K562 (cell line): Measurements from ENCODE around the gene TRIM49B. TPM values are rescaled to one million over a fixed set of nuclear protein-coding genes. Genes with fewer than 3 reads are reported as not detected.
"Not testable (repeated sequence)": the region's sequence is repeated elsewhere in the genome, so short reads cannot be mapped to it uniquely, and the experiment has no call there.

Source experiments
- ATAC-seq: fragments of 200-7000 bp; cut with Tn5 transposase; 3 replicates; pipeline ENCODE4 v1.9.1; 2020; ENCODE audit warnings: moderate library complexity
- BruUV-seq: library from RNA; stranded (reverse); fragments of 400-500 nt; replicated peaks from 2 replicates; lab custom pipeline; 2021; lab: Mats Ljungman, UMichigan
- CTCF ChIA-PET: fragments of 300-600 bp; formaldehyde crosslinking; extraction: SDS; loops from one replicate; lab custom pipeline; 2021; ENCODE audit warnings: low intra/inter-chr PET ratio; lab: Yijun Ruan, JAX
- POLR2A ChIA-PET: fragments of 300-600, 350-650 bp; sonication (Branson Sonifier 250); formaldehyde crosslinking; extraction: SDS; loops from one replicate; lab custom pipeline; 2021; ENCODE audit warnings: antibody characterized with exemption, inconsistent platforms; lab: Yijun Ruan, JAX
- DNase-seq, 4 experiments: peaks; one replicate each; pipeline versions ENCODE4 v3.0.0 to v3.0.0-alpha.2; 2011 to 2018; ENCODE audit warnings: low spot score in 3 of 4, mixed read lengths in 3 of 4; ENCODE audit errors: extremely low read depth in 1 of 4
- FAIRE-seq: peaks from 2 replicates; lab custom pipeline; 2011; peaks lifted over from hg19 to GRCh38; lab: Jason Lieb, UNC
- H2AFZ ChIP-seq: 2 replicates; pipeline ENCODE4 v1.6.0; 2011; ENCODE audit warnings: low read depth, low read length, control low read depth, inconsistent platforms
- H3K27ac ChIP-seq: fragments of 200-600 bp; 3 replicates; pipeline ENCODE4 v1.8.0; 2011; ENCODE audit warnings: low read depth, mild to moderate bottlenecking, control low read depth, inconsistent platforms, low read length, moderate library complexity, mixed read lengths; ENCODE audit errors: extremely low read depth
- H3K27me3 ChIP-seq, 2 experiments: fragments of 300-600 bp in 1 of 2; 2 replicates in 1 of 2; 3 replicates in 1 of 2; pipeline versions ENCODE4 v1.6.0 to v1.8.0; 2011; ENCODE audit warnings: inconsistent platforms in 2 of 2, low read length in 2 of 2, mild to moderate bottlenecking in 1 of 2, mixed read lengths in 1 of 2, moderate library complexity in 1 of 2; ENCODE audit not compliant: control insufficient read depth in 2 of 2, insufficient read depth in 2 of 2
- H3K36me3 ChIP-seq: fragments of 300-600 bp; 3 replicates; pipeline ENCODE4 v1.8.0; 2011; ENCODE audit warnings: mild to moderate bottlenecking, low read length, inconsistent platforms; ENCODE audit not compliant: control insufficient read depth, insufficient read depth
- H3K4me1 ChIP-seq, 2 experiments: fragments of 200-600 bp in 1 of 2; replicated peaks in 1 of 2; 2 replicates in 1 of 2; 3 replicates in 1 of 2; pipeline versions ENCODE4 v1.5.1 to v1.8.0; 2011; ENCODE audit warnings: inconsistent platforms in 2 of 2, low read length in 2 of 2, mild to moderate bottlenecking in 1 of 2, mixed read lengths in 1 of 2, moderate library complexity in 1 of 2; ENCODE audit not compliant: control insufficient read depth in 2 of 2, insufficient read depth in 2 of 2
- H3K4me2 ChIP-seq: 2 replicates; pipeline ENCODE4 v1.6.1; 2011; ENCODE audit warnings: low read length, control low read depth, inconsistent platforms, mixed read lengths; ENCODE audit not compliant: insufficient read depth
- H3K4me3 ChIP-seq: fragments of 200-600 bp; sonication (generic), shearing (Covaris generic); 2 replicates; pipeline ENCODE4 v1.5.1; 2016; ENCODE audit warnings: control low read depth, inconsistent platforms
- H3K79me2 ChIP-seq: fragments of 200-600 bp; 3 replicates; pipeline ENCODE4 v1.8.0; 2011; ENCODE audit warnings: low read length, inconsistent platforms; ENCODE audit not compliant: control insufficient read depth, insufficient read depth
- H3K9ac ChIP-seq, 2 experiments: 2 replicates each; pipeline versions ENCODE4 v1.6.0 to v1.6.1; 2011; ENCODE audit warnings: low read depth in 2 of 2, low read length in 2 of 2, control low read depth in 1 of 2, inconsistent platforms in 1 of 2, mild to moderate bottlenecking in 1 of 2, mixed read lengths in 1 of 2; ENCODE audit not compliant: insufficient read depth in 1 of 2
- H3K9me1 ChIP-seq: one replicate; pipeline ENCODE4 v1.6.0; 2011; ENCODE audit warnings: inconsistent platforms, mild to moderate bottlenecking, low read length, moderate library complexity; ENCODE audit not compliant: control insufficient read depth, insufficient read depth
- H3K9me3 ChIP-seq: replicated peaks from 2 replicates; pipeline ENCODE4 v1.5.1; 2011; ENCODE audit warnings: low read depth, low read length, inconsistent platforms; ENCODE audit not compliant: control insufficient read depth, insufficient read depth
- H4K20me1 ChIP-seq: replicated peaks from 2 replicates; pipeline ENCODE4 v1.6.1; 2011; ENCODE audit warnings: low read length, inconsistent platforms, mixed read lengths; ENCODE audit not compliant: control insufficient read depth, insufficient read depth
- REST ChIP-seq, 2 experiments: fragments of 450-650 bp; formaldehyde crosslinking in 1 of 2; IDR thresholded peaks; 2 replicates each; pipeline versions ENCODE4 v1.4.0 to v1.6.1; 2014 to 2020; ENCODE audit warnings: mild to moderate bottlenecking in 2 of 2, borderline replicate concordance in 1 of 2, low read depth in 1 of 2
- WGBS: fragments of 100-300 bp; shearing (Covaris generic); methylation state at CpG from one replicate; pipeline ENCODE4 v1.1.6; 2016; ENCODE audit warnings: low coverage, mixed read lengths; ENCODE audit not compliant: insufficient coverage; ENCODE audit errors: missing lambda C conversion rate; 5-methylcytosine and 5-hydroxymethylcytosine counted together
- in situ Hi-C: fragments of 300-500 bp; cut with MboI; formaldehyde crosslinking; loops from 4 replicates; pipeline ENCODE4 v1.15.0; 2018; ENCODE audit warnings: inconsistent platforms, mixed read lengths
- intact Hi-C: fragments of 100-400 bp; cut with micrococcal nuclease; formaldehyde crosslinking; loops from 2 replicates; pipeline ENCODE4 v1.14.2; 2022
- polyA plus RNA-seq, 8 experiments: library from polyadenylated mRNA; depleted of rRNA in 4 of 8; stranded (reverse) in 5 of 8; unstranded in 3 of 8; fragments of >200 nt; fragmentation: Nextera tagmentation in 2 of 8; fragmentation: Illumina TruSeq in 1 of 8; extraction: Ambion mirVana in 2 of 8; extraction: Trizol in 1 of 8; gene quantifications; 2 replicates each; pipeline versions ENCODE4 v1.2.1 to v1.2.3, GENCODE V29; 2011 to 2014; ENCODE audit warnings: inconsistent platforms in 1 of 8, missing spikeins in 1 of 8
- total RNA-seq, 7 experiments: library from RNA; depleted of rRNA in 6 of 7; stranded (reverse); fragments of >200 nt in 6 of 7; fragmentation: Illumina TruSeq in 2 of 7; extraction: Trizol in 2 of 7; gene quantifications; 2 replicates each; pipeline versions ENCODE4 v1.2.1 to v1.2.3, GENCODE V29; 2011 to 2021; ENCODE audit warnings: low replicate concordance in 1 of 7

TRIM49B gene
- total and polyA plus RNA-seq, 9 of the 15 experiments (the other 6 are each of a cell fraction or from before 2014, with no cell fraction given) = not detected

DNA sequence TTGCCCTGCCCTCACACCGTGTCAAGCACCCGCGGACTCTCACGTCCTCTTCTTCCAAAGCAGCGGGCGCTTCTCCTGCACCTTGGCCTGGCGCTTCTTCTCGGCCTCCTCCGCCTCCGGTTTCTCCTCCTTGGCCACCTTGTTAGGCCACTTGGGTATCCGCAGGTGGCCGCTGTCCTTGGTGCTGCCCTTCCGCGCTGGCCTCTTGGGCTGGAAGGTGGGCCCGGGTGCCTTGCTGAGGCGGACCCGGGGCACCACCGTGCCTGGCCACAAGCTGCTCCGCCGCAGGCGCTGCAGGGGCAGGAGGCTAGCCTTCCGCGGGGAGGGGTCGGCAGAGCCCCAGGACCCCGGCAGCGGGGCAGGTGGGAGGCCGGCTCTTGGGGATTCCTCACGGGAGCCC is 19.6 kb downstream of the TRIM49B start:
- H3K9me3 ChIP-seq; ATAC-seq; H4K20me1 ChIP-seq; H2AFZ ChIP-seq; H3K36me3 ChIP-seq; H3K79me2 ChIP-seq; H3K4me2 ChIP-seq; H3K4me3 ChIP-seq; H3K27ac ChIP-seq; BruUV-seq; H3K9me1 ChIP-seq; H3K9ac ChIP-seq; intact Hi-C loops; in situ Hi-C loops; H3K27me3 ChIP-seq; H3K4me1 ChIP-seq; CTCF ChIA-PET; POLR2A ChIA-PET; FAIRE-seq; TF ChIP-seq REST (CRISPR knock-in tag; IDR thresholded peaks at IDR 0.05; ENCODE audit: low read depth): not testable (repeated sequence)
- 3% methylated on average over 9 of the region's 28 CpGs for WGBS
- DNase-seq = peak in 1 of 4 experiments; percentile 1
- TF ChIP-seq REST (IDR thresholded peaks at IDR 0.05; ENCODE audit: borderline replicate concordance) = peak; percentile 23; the same call in 1 of the 2 replicates

- H3K27me3 ChIP-seq, H3K4me3 ChIP-seq, POLR2A ChIA-PET, H3K36me3 ChIP-seq, H3K9me1 ChIP-seq, H3K4me1 ChIP-seq, intact Hi-C loops, ATAC-seq, H4K20me1 ChIP-seq, H3K79me2 ChIP-seq, BruUV-seq, CTCF ChIA-PET, H3K9ac ChIP-seq, DNase-seq, H3K4me2 ChIP-seq, in situ Hi-C loops, H2AFZ ChIP-seq, H3K9me3 ChIP-seq, FAIRE-seq, H3K27ac ChIP-seq: not testable (repeated sequence)
- 4% methylated on average over 14 of the region's 38 CpGs for WGBS
Measured at GRCh38 chr11:49049821-49050220, 21.2 kb downstream of the TRIM49B start.
